Stimulated activated CD8-positive, alpha-beta memory T cell treated with anti-CD3 and anti-CD28 coated beads, Interleukin-12 subunit alpha, Interleukin-12 subunit beta, amount 100 ng/mL, for 24 hours (primary cell): ENCODE data around the gene LGALS3BP.
A peak's percentile ranks its signal among the peaks of the same experiment; 100 is the strongest.

Experiments used
- DNase-seq: peaks from one replicate; pipeline ENCODE4 v3.0.0-alpha.2; 2020; ENCODE audit errors: extremely low read depth

LGALS3BP gene

GRCh38 chr17:78998311-78999055, 18.8 kb upstream of the LGALS3BP start:
- no peak for DNase-seq

- no peak for DNase-seq
These were observed 18.2 kb upstream of the LGALS3BP start for GRCh38 chr17:78997881-78998280.

- no peak for DNase-seq
These were observed 17.6 kb upstream of the LGALS3BP start for GRCh38 chr17:78997231-78997741.

- no peak for DNase-seq
These were observed 17.1 kb upstream of the LGALS3BP start for GRCh38 chr17:78996781-78997201.

- DNase-seq: no peak
These were observed 16.2 kb upstream of the LGALS3BP start for GRCh38 chr17:78995761-78996451.

GRCh38 chr17:78995022-78995760, 15.5 kb upstream of the LGALS3BP start:
- no peak for DNase-seq

- no peak for DNase-seq
These were observed 14.4 kb upstream of the LGALS3BP start for GRCh38 chr17:78993981-78994671.

GRCh38 chr17:78993241-78993956, 13.7 kb upstream of the LGALS3BP start:
- DNase-seq: peak; percentile 5

GRCh38 chr17:78992542-78993212, 13.0 kb upstream of the LGALS3BP start:
- no peak for DNase-seq

- DNase-seq: no peak
These were observed 12.3 kb upstream of the LGALS3BP start for GRCh38 chr17:78991906-78992532.

- no peak for DNase-seq
These were observed 11.5 kb upstream of the LGALS3BP start for GRCh38 chr17:78991017-78991738.

- DNase-seq: no peak
These were observed 10.8 kb upstream of the LGALS3BP start for GRCh38 chr17:78990349-78991016.

- no peak for DNase-seq
These were observed 8.4 kb upstream of the LGALS3BP start for GRCh38 chr17:78988152-78988551.

- DNase-seq: no peak
These were observed 7.1 kb upstream of the LGALS3BP start for GRCh38 chr17:78986649-78987328.

GRCh38 chr17:78986048-78986648, 6.4 kb upstream of the LGALS3BP start:
- no peak for DNase-seq

GRCh38 chr17:78985395-78985794, 5.7 kb upstream of the LGALS3BP start:
- no peak for DNase-seq

- DNase-seq: no peak
These were observed 1.5 kb upstream of the LGALS3BP start for GRCh38 chr17:78981010-78981888.
